Left lung (tissue), 10 donors: ENCODE measurements around the gene NTMT2. TPM values are rescaled to one million over a fixed set of nuclear protein-coding genes. Genes with fewer than 3 reads are reported as not detected.

Experiments used
- ATAC-seq: fragments of 200-7000 bp; cut with Tn5 transposase; one replicate; pipeline ENCODE4 v1.9.1; 2020; ENCODE audit warnings: moderate library complexity
- DNase-seq, 4 donors: peaks; one replicate each; pipeline ENCODE4 v3.0.0-alpha.2; 2013 to 2020
- H3K27ac ChIP-seq, 2 donors: fragments of 200-600 bp; sonication (generic) in 1 of 2; one replicate each; pipeline versions ENCODE4 v1.5.0 to v1.8.0; 2020 to 2021
- H3K27me3 ChIP-seq, 2 donors: fragments of 200-600 bp; sonication (generic) in 1 of 2; one replicate each; pipeline versions ENCODE4 v1.5.0 to v1.8.0; 2020 to 2021
- H3K36me3 ChIP-seq, 2 donors: fragments of 200-600 bp; sonication (generic) in 1 of 2; one replicate each; pipeline versions ENCODE4 v1.5.0 to v1.8.0; 2020 to 2021
- H3K4me1 ChIP-seq, 2 donors: fragments of 200-600 bp; one replicate each; pipeline ENCODE4 v1.8.0; 2021
- H3K4me3 ChIP-seq, 2 donors: fragments of 200-600 bp; sonication (generic) in 1 of 2; one replicate each; pipeline versions ENCODE4 v1.5.0 to v1.8.0; 2020 to 2021; ENCODE audit warnings: mild to moderate bottlenecking in 1 of 2
- H3K9me3 ChIP-seq, 2 donors: fragments of 200-600 bp; sonication (generic) in 1 of 2; one replicate each; pipeline versions ENCODE4 v1.5.0 to v1.8.0; 2020 to 2021
- intact Hi-C, 2 donors: fragments of 100-400 bp; cut with DNase I; formaldehyde crosslinking; loops; one replicate each; pipeline versions ENCODE4 v1.11.2 to v1.14.2; 2022
- polyA plus RNA-seq, 6 donors: library from polyadenylated mRNA; unstranded; fragments of 120-200 nt; gene quantifications; one replicate each; pipeline ENCODE4 v1.2.1, GENCODE V29; 2013; ENCODE audit not compliant: insufficient read length in 6 of 6
- total RNA-seq, 2 donors: library from RNA; stranded (reverse); fragmentation: NEBNext Ultra II Directional; extraction: Animal tissue kit (Norgen Biotek cat#: 25700); gene quantifications; one replicate each; pipeline ENCODE4 v1.2.1, GENCODE V29; 2021
- TF ChIP-seq, protein P1 (sequence below), 2 donors: fragments of 200-600 bp; sonication (generic) in 1 of 2; IDR thresholded peaks; one replicate each; pipeline versions ENCODE4 v1.5.0 to v1.8.0; 2021; ENCODE audit warnings: antibody characterized with exemption in 2 of 2
- donor health status: DM: no; HTN: yes; CAD: no.
- donor health status: DM: no; HTN: no; CAD: no.

The NTMT2 gene
- total and polyA plus RNA-seq, 8 donors: not detected

DNA sequence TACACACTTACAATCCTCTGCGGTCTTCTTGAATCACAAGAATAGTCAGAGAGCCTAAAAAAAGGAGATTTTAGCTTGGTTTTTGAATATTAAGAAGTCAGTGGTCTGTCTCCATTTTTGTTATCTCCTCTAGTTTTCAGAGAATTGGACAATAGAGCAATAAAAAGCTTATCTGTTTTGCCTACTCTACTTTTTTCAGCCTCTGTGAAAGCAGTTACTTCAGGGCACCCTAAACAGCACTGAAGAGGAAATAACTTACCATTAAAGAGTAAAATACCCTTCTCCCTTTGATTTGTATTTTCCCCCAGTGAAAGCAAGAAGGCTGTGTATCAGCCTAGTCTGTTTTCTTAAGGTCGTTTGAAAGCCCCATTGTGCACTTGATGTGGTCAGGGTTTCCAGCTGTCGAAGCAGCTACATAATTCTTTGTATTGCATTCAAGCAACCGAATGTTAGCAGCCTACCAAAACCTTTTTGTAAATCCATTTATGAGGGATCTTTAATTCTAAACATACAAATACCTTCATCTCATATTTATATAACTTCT, 1.0 kb downstream of the NTMT2 start:
- no peaks in the 10 kb centered on the region for H3K36me3 ChIP-seq
- intact Hi-C loops: no loop called here

DNA sequence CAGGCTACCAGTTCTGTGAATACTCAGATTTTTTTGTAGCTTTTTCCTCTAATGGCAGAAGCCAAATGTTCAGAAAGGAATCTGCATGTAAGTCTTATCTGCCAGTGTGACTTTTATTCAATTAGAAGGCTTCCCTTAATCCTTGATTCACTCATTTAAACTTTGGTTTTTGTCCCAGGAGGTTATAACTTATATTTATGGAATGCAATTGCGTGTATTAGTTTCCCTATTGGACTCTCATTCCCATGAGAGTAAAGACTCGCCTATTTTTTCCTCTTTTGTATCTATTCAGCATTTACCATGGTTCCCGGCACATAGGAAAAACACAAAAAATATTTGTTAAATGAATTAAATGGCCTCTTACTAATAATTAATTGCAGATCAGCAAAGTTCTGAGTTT, 3.5 kb downstream of the NTMT2 start:
- H3K36me3 ChIP-seq: no peaks in the 10 kb centered on the region
- DNase-seq (no peak), ATAC-seq (no peak)
- no peak overlapping the region for H3K4me3 ChIP-seq
- no peak overlapping the region for H3K27ac ChIP-seq
- intact Hi-C loops: no loop called here
- peaks cover 0 to 6% of the 10 kb centered on the region in 2 donors for H3K9me3 ChIP-seq
- H3K4me1 ChIP-seq: no peaks in the 10 kb centered on the region
- no peaks in the 10 kb centered on the region for H3K27me3 ChIP-seq
- TF ChIP-seq, protein P1, sequence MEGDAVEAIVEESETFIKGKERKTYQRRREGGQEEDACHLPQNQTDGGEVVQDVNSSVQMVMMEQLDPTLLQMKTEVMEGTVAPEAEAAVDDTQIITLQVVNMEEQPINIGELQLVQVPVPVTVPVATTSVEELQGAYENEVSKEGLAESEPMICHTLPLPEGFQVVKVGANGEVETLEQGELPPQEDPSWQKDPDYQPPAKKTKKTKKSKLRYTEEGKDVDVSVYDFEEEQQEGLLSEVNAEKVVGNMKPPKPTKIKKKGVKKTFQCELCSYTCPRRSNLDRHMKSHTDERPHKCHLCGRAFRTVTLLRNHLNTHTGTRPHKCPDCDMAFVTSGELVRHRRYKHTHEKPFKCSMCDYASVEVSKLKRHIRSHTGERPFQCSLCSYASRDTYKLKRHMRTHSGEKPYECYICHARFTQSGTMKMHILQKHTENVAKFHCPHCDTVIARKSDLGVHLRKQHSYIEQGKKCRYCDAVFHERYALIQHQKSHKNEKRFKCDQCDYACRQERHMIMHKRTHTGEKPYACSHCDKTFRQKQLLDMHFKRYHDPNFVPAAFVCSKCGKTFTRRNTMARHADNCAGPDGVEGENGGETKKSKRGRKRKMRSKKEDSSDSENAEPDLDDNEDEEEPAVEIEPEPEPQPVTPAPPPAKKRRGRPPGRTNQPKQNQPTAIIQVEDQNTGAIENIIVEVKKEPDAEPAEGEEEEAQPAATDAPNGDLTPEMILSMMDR (IDR thresholded peaks at IDR 0.05): no peak

More for the DNA sequence above, 1.0 kb downstream of the NTMT2 start:
- H3K27me3 ChIP-seq: no peaks in the 10 kb centered on the region
- H3K9me3 ChIP-seq: peaks cover 0 to 3% of the 10 kb centered on the region in 2 donors
- TF ChIP-seq, protein P1 (IDR thresholded peaks at IDR 0.05): no peak
- ATAC-seq: no peak
- H3K4me3 ChIP-seq: no peak overlapping the region
- H3K4me1 ChIP-seq: no peaks in the 10 kb centered on the region
- no peak for DNase-seq
- H3K27ac ChIP-seq: no peak overlapping the region

DNA sequence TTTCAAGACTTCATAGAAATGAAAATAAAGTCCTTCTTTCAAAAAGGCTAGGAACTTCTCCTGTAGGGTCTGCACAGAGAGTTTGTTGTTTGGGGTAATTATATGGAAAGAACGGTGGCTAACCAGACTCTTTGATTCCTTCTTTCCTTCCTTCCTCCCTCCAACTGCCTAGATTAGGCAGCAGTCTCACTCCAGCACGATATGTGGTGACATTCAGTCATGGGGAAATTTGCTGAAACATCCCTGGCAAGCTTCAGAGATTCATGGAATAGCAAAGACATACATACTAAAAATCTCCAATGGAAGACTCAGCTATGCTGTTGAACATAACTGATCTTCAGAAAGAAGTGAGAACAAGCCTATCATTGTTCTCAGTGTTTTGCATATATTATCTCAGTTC, 4.3 kb downstream of the NTMT2 start:
- H3K27ac ChIP-seq: no peak overlapping the region
- TF ChIP-seq, protein P1 (IDR thresholded peaks at IDR 0.05): no peak
- no peaks in the 10 kb centered on the region for H3K36me3 ChIP-seq
- no peak for ATAC-seq
- H3K4me3 ChIP-seq: no peak overlapping the region
- DNase-seq: no peak
- intact Hi-C loops: no loop called here
- no peaks in the 10 kb centered on the region for H3K27me3 ChIP-seq
- peaks cover 0 to 6% of the 10 kb centered on the region in 2 donors for H3K9me3 ChIP-seq
- H3K4me1 ChIP-seq: no peaks in the 10 kb centered on the region

DNA sequence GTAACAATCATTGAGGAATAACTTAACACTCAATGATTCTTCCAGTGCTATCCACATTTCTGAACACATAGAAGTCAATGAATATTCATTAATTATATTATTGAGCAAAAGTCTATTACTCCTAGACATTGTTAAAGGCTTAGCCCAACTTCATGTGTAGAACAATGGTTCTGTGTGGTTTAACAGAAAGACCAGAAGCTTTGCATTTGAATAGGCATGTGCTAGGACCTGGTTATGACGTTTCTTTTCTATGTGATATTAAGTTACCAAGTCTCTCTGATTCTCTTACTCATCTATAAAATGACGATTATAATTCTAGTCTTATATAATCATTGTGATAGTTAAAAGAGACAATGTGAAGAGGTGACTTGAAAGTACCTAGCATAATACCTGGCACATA, 5.2 kb downstream of the NTMT2 start:
- no peaks in the 10 kb centered on the region for H3K4me1 ChIP-seq
- H3K36me3 ChIP-seq: no peaks in the 10 kb centered on the region
- no peak for DNase-seq
- TF ChIP-seq, protein P1 (IDR thresholded peaks at IDR 0.05): no peak
- no peaks in the 10 kb centered on the region for H3K27me3 ChIP-seq
- intact Hi-C loops: no loop called here
- ATAC-seq: no peak
- no peak overlapping the region for H3K27ac ChIP-seq
- H3K9me3 ChIP-seq: peaks cover 0 to 6% of the 10 kb centered on the region in 2 donors
- H3K4me3 ChIP-seq: no peak overlapping the region

DNA sequence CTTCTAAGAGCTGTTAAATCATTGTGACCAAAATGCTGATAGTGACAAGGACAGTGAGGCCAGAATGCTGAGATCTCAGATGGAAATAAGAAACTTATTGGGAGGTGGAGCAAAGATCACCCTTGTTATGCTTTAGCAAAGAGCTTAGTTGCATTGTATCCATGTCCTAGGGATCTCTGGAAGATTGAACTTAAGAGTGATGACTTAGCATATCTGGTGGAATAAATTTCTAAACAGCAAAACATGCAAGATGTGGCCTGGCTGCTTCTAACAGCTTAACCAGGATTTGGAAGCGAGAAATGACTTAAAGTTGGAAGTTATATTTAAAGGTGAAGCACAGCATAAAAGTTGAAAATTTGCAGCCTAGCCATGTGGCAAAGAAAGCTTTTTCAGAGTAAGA, 7.7 kb downstream of the NTMT2 start:
- H3K36me3 ChIP-seq: no peaks in the 10 kb centered on the region
- intact Hi-C loops: no loop called here
- DNase-seq: no peak
- peaks cover 0 to 3% of the 10 kb centered on the region in 2 donors for H3K9me3 ChIP-seq
- ATAC-seq: no peak
- no peaks in the 10 kb centered on the region for H3K27me3 ChIP-seq
- TF ChIP-seq, protein P1 (IDR thresholded peaks at IDR 0.05): no peak
- H3K4me1 ChIP-seq: no peaks in the 10 kb centered on the region
- no peak overlapping the region for H3K4me3 ChIP-seq
- H3K27ac ChIP-seq: no peak overlapping the region
